HG03066 (cell line): ENCODE results near the gene ACAA1.
"Not testable (repeated sequence)": the region's sequence is repeated elsewhere in the genome, so short reads cannot be mapped to it uniquely, and the experiment has no call there.

ENCODE experiments used
- ATAC-seq: cut with Tn5 transposase; IDR thresholded peaks from one replicate; pipeline ENCODE4 v1.9.1; 2021; ENCODE audit warnings: low read depth; ENCODE audit not compliant: unreplicated experiment

Gene ACAA1

GRCh38 chr3:38084334-38085310, 52.3 kb downstream of the ACAA1 start:
- no peak for ATAC-seq

GRCh38 chr3:38083871-38084333, 53.0 kb downstream of the ACAA1 start:
- no peak for ATAC-seq

DNA sequence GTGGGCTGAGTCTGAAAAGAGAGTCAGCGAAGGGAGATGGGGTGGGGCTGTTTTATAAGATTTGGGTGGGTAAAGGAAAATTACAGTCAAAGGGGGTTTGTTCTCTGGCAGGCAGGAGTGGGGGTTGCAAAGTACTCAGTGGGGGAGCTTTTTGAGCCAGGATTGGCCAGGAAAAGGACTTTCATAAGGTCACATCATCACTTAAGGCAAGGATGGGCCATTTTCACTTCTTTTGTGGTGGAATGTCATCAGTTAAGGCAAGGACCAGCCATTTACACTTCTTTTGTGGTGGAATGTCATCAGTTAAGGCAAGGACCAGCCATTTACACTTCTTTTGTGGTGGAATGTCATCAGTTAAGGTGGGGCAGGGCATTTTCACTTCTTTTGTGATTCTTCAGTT, 53.7 kb downstream of the ACAA1 start:
- not testable (repeated sequence) for ATAC-seq

DNA sequence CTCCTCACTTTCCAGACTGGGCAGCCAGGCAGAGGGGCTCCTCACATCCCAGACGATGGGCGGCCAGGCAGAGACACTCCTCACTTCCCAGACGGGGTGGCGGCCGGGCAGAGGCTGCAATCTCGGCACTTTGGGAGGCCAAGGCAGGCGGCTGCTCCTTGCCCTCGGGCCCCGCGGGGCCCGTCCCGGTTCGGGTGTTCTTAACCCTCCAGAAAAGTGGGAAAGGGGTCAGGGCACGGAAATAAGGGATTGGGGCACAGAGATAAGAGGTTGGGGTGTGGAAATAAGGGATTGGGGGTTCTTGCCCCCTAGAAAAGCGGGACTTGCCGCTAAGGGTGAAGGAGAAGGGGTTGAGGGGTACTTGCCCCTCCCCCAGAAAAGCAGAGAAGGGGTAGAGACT, 54.6 kb downstream of the ACAA1 start:
- ATAC-seq: not testable (repeated sequence)

- ATAC-seq: not testable (repeated sequence)
These were observed 59.9 kb downstream of the ACAA1 start for GRCh38 chr3:38077073-38077472.
